MCF 10A (cell line): Measurements from ENCODE around the gene FANCC. TPM values are rescaled to one million over a fixed set of nuclear protein-coding genes. Genes with fewer than 3 reads are reported as not detected.
A peak's percentile ranks its signal among the peaks of the same experiment; 100 is the strongest.

ENCODE experiments used
- BruUV-seq: library from RNA; stranded (reverse); fragments of 400-500 nt; replicated peaks from 2 replicates; lab custom pipeline; 2021; lab: Mats Ljungman, UMichigan
- CTCF ChIA-PET: fragments of 300-600 bp; sonication (Branson Sonifier 250); formaldehyde crosslinking; extraction: SDS; loops from one replicate; lab custom pipeline; 2021; ENCODE audit warnings: antibody characterized with exemption, inconsistent platforms; lab: Yijun Ruan, JAX
- POLR2A ChIA-PET: fragments of 300-600, 350-650 bp; sonication (Branson Sonifier 250); formaldehyde crosslinking; extraction: SDS; loops from one replicate; lab custom pipeline; 2020; ENCODE audit warnings: antibody characterized with exemption, inconsistent platforms; lab: Yijun Ruan, JAX
- DNase-seq: peaks from one replicate; pipeline ENCODE4 v3.0.0-alpha.2; 2018; ENCODE audit not compliant: unreplicated experiment
- H3K27ac Mint-ChIP-seq: one replicate; pipeline ENCODE4 v1.8.0; 2022; ENCODE audit warnings: mild to moderate bottlenecking, low read depth, mixed read lengths; ENCODE audit not compliant: unreplicated experiment
- H3K27me3 Mint-ChIP-seq: one replicate; pipeline ENCODE4 v1.8.0; 2022; ENCODE audit warnings: mixed read lengths; ENCODE audit not compliant: insufficient read depth, unreplicated experiment
- H3K36me3 Mint-ChIP-seq: one replicate; pipeline ENCODE4 v1.8.0; 2022; ENCODE audit warnings: mild to moderate bottlenecking, moderate library complexity, mixed read lengths; ENCODE audit not compliant: insufficient read depth, unreplicated experiment
- H3K4me1 Mint-ChIP-seq: one replicate; pipeline ENCODE4 v1.8.0; 2022; ENCODE audit warnings: mixed read lengths; ENCODE audit not compliant: insufficient read depth, unreplicated experiment
- H3K4me3 Mint-ChIP-seq: one replicate; pipeline ENCODE4 v1.8.0; 2022; ENCODE audit warnings: mild to moderate bottlenecking, moderate library complexity, mixed read lengths; ENCODE audit not compliant: unreplicated experiment
- H3K9me3 Mint-ChIP-seq: one replicate; pipeline ENCODE4 v1.8.0; 2022; ENCODE audit warnings: mixed read lengths; ENCODE audit not compliant: unreplicated experiment
- intact Hi-C: fragments of 100-400 bp; cut with micrococcal nuclease; formaldehyde crosslinking; loops from 2 replicates; pipeline ENCODE4 v1.14.1; 2022
- total RNA-seq: library from RNA; stranded (reverse); gene quantifications from 2 replicates; pipeline ENCODE4 v1.2.3, GENCODE V29; 2022
- TF ChIP-seq, protein P1 (sequence below): fragments of 200-600 bp; IDR thresholded peaks from one replicate; pipeline ENCODE4 v1.8.0; 2022; ENCODE audit warnings: antibody characterized with exemption, mild to moderate bottlenecking; ENCODE audit not compliant: unreplicated experiment

The FANCC gene
- total RNA-seq, 1 experiment from 2014 or later: 12.1 TPM

DNA sequence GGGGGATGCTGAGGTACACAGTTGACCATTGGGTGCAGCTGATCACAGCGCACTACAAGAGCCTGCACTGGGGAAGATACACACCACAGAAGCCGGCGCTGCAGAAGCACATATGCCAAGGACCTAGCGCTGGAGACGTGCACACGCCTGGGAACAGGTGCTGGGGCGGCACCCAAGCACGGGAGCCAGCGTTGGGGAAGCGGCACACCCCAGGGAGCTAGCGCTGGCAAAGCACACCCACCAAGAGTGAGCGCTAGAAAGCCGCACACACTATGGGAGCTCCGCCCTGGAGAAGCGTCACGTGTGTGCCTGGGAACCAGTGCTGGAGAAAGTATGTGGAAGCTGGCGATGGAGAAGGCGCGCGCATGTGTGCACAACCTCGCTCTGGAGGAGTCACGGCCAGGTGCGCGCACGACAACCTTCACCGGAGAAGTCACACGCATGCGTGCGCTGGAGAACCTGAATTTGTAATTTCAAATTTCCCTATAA, 4.5 kb downstream of the FANCC start:
- TF ChIP-seq, protein P1, sequence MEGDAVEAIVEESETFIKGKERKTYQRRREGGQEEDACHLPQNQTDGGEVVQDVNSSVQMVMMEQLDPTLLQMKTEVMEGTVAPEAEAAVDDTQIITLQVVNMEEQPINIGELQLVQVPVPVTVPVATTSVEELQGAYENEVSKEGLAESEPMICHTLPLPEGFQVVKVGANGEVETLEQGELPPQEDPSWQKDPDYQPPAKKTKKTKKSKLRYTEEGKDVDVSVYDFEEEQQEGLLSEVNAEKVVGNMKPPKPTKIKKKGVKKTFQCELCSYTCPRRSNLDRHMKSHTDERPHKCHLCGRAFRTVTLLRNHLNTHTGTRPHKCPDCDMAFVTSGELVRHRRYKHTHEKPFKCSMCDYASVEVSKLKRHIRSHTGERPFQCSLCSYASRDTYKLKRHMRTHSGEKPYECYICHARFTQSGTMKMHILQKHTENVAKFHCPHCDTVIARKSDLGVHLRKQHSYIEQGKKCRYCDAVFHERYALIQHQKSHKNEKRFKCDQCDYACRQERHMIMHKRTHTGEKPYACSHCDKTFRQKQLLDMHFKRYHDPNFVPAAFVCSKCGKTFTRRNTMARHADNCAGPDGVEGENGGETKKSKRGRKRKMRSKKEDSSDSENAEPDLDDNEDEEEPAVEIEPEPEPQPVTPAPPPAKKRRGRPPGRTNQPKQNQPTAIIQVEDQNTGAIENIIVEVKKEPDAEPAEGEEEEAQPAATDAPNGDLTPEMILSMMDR: no peak
- H3K36me3 Mint-ChIP-seq: peaks cover 5% of the 10 kb centered on the region
- intact Hi-C loops: no loop called here
- peak overlapping the region; percentile 76 for H3K4me3 Mint-ChIP-seq
- no peaks in the 10 kb centered on the region for H3K27me3 Mint-ChIP-seq
- no peaks in the 10 kb centered on the region for H3K9me3 Mint-ChIP-seq
- no TSS peak for BruUV-seq
- ChIA-PET POLR2A (interaction anchor here (0.9 to 1.0 kb wide), 2 partner anchors 196 to 562 kb away, joined by 3 read pairs; partner anchors contain the start of gene ERCC6L2), CTCF (no interaction called here)
- peaks cover 14% of the 10 kb centered on the region for H3K4me1 Mint-ChIP-seq
- peak; percentile 82 for DNase-seq
- no peak overlapping the region for H3K27ac Mint-ChIP-seq

- no peaks in the 10 kb centered on the region for H3K27me3 Mint-ChIP-seq
- H3K9me3 Mint-ChIP-seq: no peaks in the 10 kb centered on the region
- ChIA-PET POLR2A (no interaction called here), CTCF (no interaction called here)
- no peak overlapping the region for H3K4me3 Mint-ChIP-seq
- no TSS peak for BruUV-seq
- TF ChIP-seq, protein P1: no peak
- H3K27ac Mint-ChIP-seq: no peak overlapping the region
- intact Hi-C loops: no loop called here
- H3K4me1 Mint-ChIP-seq: peaks cover 14% of the 10 kb centered on the region
- H3K36me3 Mint-ChIP-seq: no peaks in the 10 kb centered on the region
- DNase-seq: no peak
Measured at GRCh38 chr9:95311961-95312360, 5.5 kb downstream of the FANCC start.

GRCh38 chr9:95307538-95307937, 10.0 kb downstream of the FANCC start:
- Mint-ChIP-seq H3K4me1 (no peaks in the 10 kb centered on the region), H3K9me3 (no peaks in the 10 kb centered on the region), H3K27me3 (no peaks in the 10 kb centered on the region), H3K36me3 (no peaks in the 10 kb centered on the region), H3K4me3 (no peak overlapping the region), H3K27ac (no peak overlapping the region)
- intact Hi-C loops: no loop called here
- no peak for DNase-seq
- no TSS peak for BruUV-seq
- TF ChIP-seq, protein P1: no peak
- ChIA-PET CTCF (interaction anchor here (0.6 to 1.0 kb wide), 3 partner anchors 85 to 593 kb away, joined by 3 to 4 read pairs (median 4); no protein-coding TSS in a partner anchor), POLR2A (no interaction called here)

GRCh38 chr9:95306819-95307218, 10.7 kb downstream of the FANCC start:
- CTCF ChIA-PET: interaction anchor here (0.6 kb wide), 1 partner anchor 437 kb away, joined by 3 read pairs; no protein-coding TSS in a partner anchor

More at GRCh38 chr9:95306819-95307218, 10.7 kb downstream of the FANCC start:
- Mint-ChIP-seq H3K27ac (no peak overlapping the region), H3K36me3 (no peaks in the 10 kb centered on the region), H3K4me3 (no peak overlapping the region), H3K27me3 (no peaks in the 10 kb centered on the region), H3K4me1 (no peaks in the 10 kb centered on the region), H3K9me3 (no peaks in the 10 kb centered on the region)
- DNase-seq: no peak
- intact Hi-C loops: no loop called here
- no TSS peak for BruUV-seq
- TF ChIP-seq, protein P1: no peak
- POLR2A ChIA-PET: no interaction called here
